ENCODE measurements around the gene FCRL3. TPM values are rescaled to one million over a fixed set of nuclear protein-coding genes. Genes with fewer than 3 reads are reported as not detected.

Gene FCRL3
- total RNA-seq, 1 donor from 2014 or later, result not detected

GRCh38 chr1:157695417-157695816 is 5.2 kb downstream of the FCRL3 start:
- no peak for ATAC-seq (ENCODE audit: poor library complexity)
- intact Hi-C loops (cut with DNase I), result no loop called here
- DNase-seq, result no peak

- intact Hi-C loops (cut with DNase I), result no loop called here
- ATAC-seq (ENCODE audit: poor library complexity) (no peak), DNase-seq (no peak)
Observed at GRCh38 chr1:157691285-157691920, 9.2 kb downstream of the FCRL3 start.

GRCh38 chr1:157682710-157683437 is 17.7 kb downstream of the FCRL3 start:
- intact Hi-C loops (cut with DNase I), result no loop called here
- DNase-seq (no peak), ATAC-seq (ENCODE audit: poor library complexity) (no peak)

GRCh38 chr1:157678721-157679120 is 21.8 kb downstream of the FCRL3 start:
- DNase-seq (no peak), ATAC-seq (ENCODE audit: poor library complexity) (no peak)
- intact Hi-C loops (cut with DNase I), result no loop called here

- ATAC-seq (ENCODE audit: poor library complexity) (no peak), DNase-seq (no peak)
- intact Hi-C loops (cut with DNase I), result no loop called here
Observed at GRCh38 chr1:157673008-157673407, 27.6 kb downstream of the FCRL3 start.

GRCh38 chr1:157671895-157672294 is 28.7 kb downstream of the FCRL3 start:
- intact Hi-C loops (cut with DNase I), result no loop called here
- no peak for DNase-seq
- ATAC-seq (ENCODE audit: poor library complexity), result no peak

GRCh38 chr1:157659576-157660247 is 40.9 kb downstream of the FCRL3 start:
- intact Hi-C loops (cut with DNase I), result no loop called here
- DNase-seq (no peak), ATAC-seq (ENCODE audit: poor library complexity) (no peak)

GRCh38 chr1:157658571-157658970 is 42.0 kb downstream of the FCRL3 start:
- no peak for ATAC-seq (ENCODE audit: poor library complexity)
- intact Hi-C loops (cut with DNase I), result no loop called here
- no peak for DNase-seq

GRCh38 chr1:157653494-157653873 is 47.1 kb downstream of the FCRL3 start:
- no peak for ATAC-seq (ENCODE audit: poor library complexity)
- DNase-seq, result no peak
- intact Hi-C loops (cut with DNase I), result no loop called here

GRCh38 chr1:157652859-157653493 is 47.6 kb downstream of the FCRL3 start:
- intact Hi-C loops (cut with DNase I), result no loop called here
- DNase-seq (no peak), ATAC-seq (ENCODE audit: poor library complexity) (no peak)

GRCh38 chr1:157648317-157648716 is 52.3 kb downstream of the FCRL3 start:
- no peak for ATAC-seq (ENCODE audit: poor library complexity)
- DNase-seq, result no peak
- intact Hi-C loops (cut with DNase I), result no loop called here

- no peak for ATAC-seq (ENCODE audit: poor library complexity)
- DNase-seq, result no peak
- intact Hi-C loops (cut with DNase I), result no loop called here
Observed at GRCh38 chr1:157646144-157646543, 54.4 kb downstream of the FCRL3 start.

GRCh38 chr1:157641177-157641576 is 59.4 kb downstream of the FCRL3 start:
- intact Hi-C loops (cut with DNase I), result no loop called here
- ATAC-seq (ENCODE audit: poor library complexity), result no peak
- no peak for DNase-seq

GRCh38 chr1:157639800-157640199 is 60.8 kb downstream of the FCRL3 start:
- intact Hi-C loops (cut with DNase I), result no loop called here
- ATAC-seq (ENCODE audit: poor library complexity) (no peak), DNase-seq (no peak)

- intact Hi-C loops (cut with DNase I), result no loop called here
- ATAC-seq (ENCODE audit: poor library complexity) (no peak), DNase-seq (no peak)
Observed at GRCh38 chr1:157628773-157629172, 71.8 kb downstream of the FCRL3 start.

Other genes with a start within 250 kb of the FCRL3 start
- 0.11 TPM for gene FCRL5, start 148.3 kb downstream of the FCRL3 start, total RNA-seq
- gene FCRL4, start 102.7 kb downstream of the FCRL3 start, total RNA-seq, result not detected
- not detected for gene FCRL2, start 76.4 kb upstream of the FCRL3 start, total RNA-seq
- gene FCRL1, start 119.4 kb upstream of the FCRL3 start, total RNA-seq, result not detected
- gene CD5L, start 141.0 kb upstream of the FCRL3 start, total RNA-seq, result 4.9 TPM

Data from Right ventricle myocardium superior (tissue), 1 donor.